Lung (tissue), 13 donors: Measurements from ENCODE around the gene CKAP5. TPM values are rescaled to one million over a fixed set of nuclear protein-coding genes. Genes with fewer than 3 reads are reported as not detected.

Source experiments
- ATAC-seq: fragments of 200-7000 bp; cut with Tn5 transposase; one replicate; pipeline ENCODE4 v1.9.1; 2020; ENCODE audit warnings: moderate number of reproducible peaks; ENCODE audit not compliant: insufficient read depth, low FRiP score
- DNase-seq, 3 donors: peaks; one replicate each; pipeline ENCODE4 v3.0.0-alpha.2; 2013 to 2017
- H3K27ac ChIP-seq, 2 donors: one replicate each; pipeline ENCODE4 v1.5.1; 2013; ENCODE audit warnings: mild to moderate bottlenecking in 2 of 2, moderate library complexity in 2 of 2, control low read depth in 1 of 2, inconsistent platforms in 1 of 2, low read depth in 1 of 2, low read length in 1 of 2
- H3K27me3 ChIP-seq, 3 donors: one replicate each; pipeline ENCODE4 v1.5.1; 2013; ENCODE audit warnings: low read length in 2 of 3; ENCODE audit not compliant: control insufficient read depth in 3 of 3, insufficient read depth in 3 of 3
- H3K36me3 ChIP-seq, 4 donors: one replicate each; pipeline ENCODE4 v1.5.1; 2013; ENCODE audit warnings: low read length in 4 of 4, mild to moderate bottlenecking in 1 of 4, moderate library complexity in 1 of 4; ENCODE audit not compliant: control insufficient read depth in 4 of 4, insufficient read depth in 4 of 4
- H3K4me1 ChIP-seq, 5 donors: one replicate each; pipeline ENCODE4 v1.5.1; 2013; ENCODE audit warnings: low read length in 5 of 5, mild to moderate bottlenecking in 2 of 5, moderate library complexity in 1 of 5; ENCODE audit not compliant: control insufficient read depth in 5 of 5, insufficient read depth in 5 of 5
- H3K4me3 ChIP-seq: one replicate; pipeline ENCODE4 v1.5.1; 2013; ENCODE audit warnings: mild to moderate bottlenecking, control low read depth, moderate library complexity
- H3K9ac ChIP-seq, 2 donors: one replicate each; pipeline ENCODE4 v1.5.1; 2013; ENCODE audit warnings: low read length in 2 of 2, control low read depth in 1 of 2; ENCODE audit not compliant: insufficient read depth in 1 of 2
- H3K9me3 ChIP-seq, 4 donors: one replicate each; pipeline ENCODE4 v1.5.1; 2013; ENCODE audit warnings: low read length in 3 of 4, mild to moderate bottlenecking in 1 of 4, moderate library complexity in 1 of 4; ENCODE audit not compliant: control insufficient read depth in 4 of 4, insufficient read depth in 3 of 4
- WGBS, 2 donors: extraction: QIAGEN DNeasy Blood & Tissue Kit; methylation state at CpG; one replicate each; pipeline ENCODE4 v1.1.7; 2013; 5-methylcytosine and 5-hydroxymethylcytosine counted together
- polyA plus RNA-seq, 2 donors: library from polyadenylated mRNA; stranded (reverse); fragments of 200-250 nt; gene quantifications; one replicate each; pipeline ENCODE4 v1.2.1, GENCODE V29; 2013
- small RNA-seq: library from RNA; depleted of rRNA; stranded (forward); fragments of <200 nt; gene quantifications from one replicate; pipeline ENCODE3, GENCODE V24; 2014; ENCODE audit warnings: low replicate concordance
- total RNA-seq, 2 donors: library from RNA; depleted of rRNA in 1 of 2; stranded (reverse); fragments of >200 nt in 1 of 2; gene quantifications; one replicate each; pipeline ENCODE4 v1.2.1, GENCODE V29; 2014 to 2021
- TF ChIP-seq, protein P1 (sequence below): IDR thresholded peaks from 2 replicates; pipeline ENCODE4 v1.5.1; 2012; ENCODE audit warnings: mild to moderate bottlenecking; ENCODE audit errors: control extremely low read depth, extremely low read depth
- donor health status: control.
- donor health status: control.
- donor health status: Bipolar disorder and iron deficiency.
- donor health status: healthy.
- donor health status: DM: yes; HTN: yes; CAD: no.

CKAP5 gene
- total and polyA plus RNA-seq, 4 donors, result 5.7 to 76.7 (median 32.2) TPM

DNA sequence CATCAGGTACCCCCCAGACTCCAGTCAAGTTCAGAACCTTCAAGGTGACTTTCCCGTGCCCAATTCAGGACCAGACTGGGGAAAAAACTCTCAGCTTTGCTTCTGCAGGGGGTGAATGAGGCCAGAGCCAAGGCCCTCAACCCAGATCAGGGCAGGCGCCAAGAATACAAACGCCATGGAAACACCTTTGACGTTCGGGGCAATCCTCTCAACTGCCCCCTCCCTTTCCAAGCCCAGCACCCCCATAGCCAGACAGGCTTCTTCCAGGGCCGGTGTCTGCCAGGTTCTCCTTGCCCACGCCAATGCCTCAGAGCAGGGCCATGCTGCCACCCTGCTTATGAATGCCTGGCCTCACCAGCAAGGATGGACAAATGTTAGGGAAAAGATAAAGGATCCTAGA, 151.5 kb downstream of the CKAP5 start:
- Histone ChIP-seq H3K4me1 (peaks cover 0 to 12% (median 4%) of the 10 kb centered on the region in 5 donors), H3K36me3 (peaks cover 0 to 41% (median 20%) of the 10 kb centered on the region in 4 donors), H3K9ac (no peak overlapping the region), H3K27ac (no peak overlapping the region), H3K27me3 (no peaks in the 10 kb centered on the region), H3K9me3 (no peaks in the 10 kb centered on the region), H3K4me3 (no peak overlapping the region)
- ATAC-seq, result no peak
- DNase-seq, result no peak
- WGBS, 2 donors, result 90 to 91% methylated on average over 7 of the region's 7 CpGs
- TF ChIP-seq, protein P1, sequence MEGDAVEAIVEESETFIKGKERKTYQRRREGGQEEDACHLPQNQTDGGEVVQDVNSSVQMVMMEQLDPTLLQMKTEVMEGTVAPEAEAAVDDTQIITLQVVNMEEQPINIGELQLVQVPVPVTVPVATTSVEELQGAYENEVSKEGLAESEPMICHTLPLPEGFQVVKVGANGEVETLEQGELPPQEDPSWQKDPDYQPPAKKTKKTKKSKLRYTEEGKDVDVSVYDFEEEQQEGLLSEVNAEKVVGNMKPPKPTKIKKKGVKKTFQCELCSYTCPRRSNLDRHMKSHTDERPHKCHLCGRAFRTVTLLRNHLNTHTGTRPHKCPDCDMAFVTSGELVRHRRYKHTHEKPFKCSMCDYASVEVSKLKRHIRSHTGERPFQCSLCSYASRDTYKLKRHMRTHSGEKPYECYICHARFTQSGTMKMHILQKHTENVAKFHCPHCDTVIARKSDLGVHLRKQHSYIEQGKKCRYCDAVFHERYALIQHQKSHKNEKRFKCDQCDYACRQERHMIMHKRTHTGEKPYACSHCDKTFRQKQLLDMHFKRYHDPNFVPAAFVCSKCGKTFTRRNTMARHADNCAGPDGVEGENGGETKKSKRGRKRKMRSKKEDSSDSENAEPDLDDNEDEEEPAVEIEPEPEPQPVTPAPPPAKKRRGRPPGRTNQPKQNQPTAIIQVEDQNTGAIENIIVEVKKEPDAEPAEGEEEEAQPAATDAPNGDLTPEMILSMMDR, result no peak

DNA sequence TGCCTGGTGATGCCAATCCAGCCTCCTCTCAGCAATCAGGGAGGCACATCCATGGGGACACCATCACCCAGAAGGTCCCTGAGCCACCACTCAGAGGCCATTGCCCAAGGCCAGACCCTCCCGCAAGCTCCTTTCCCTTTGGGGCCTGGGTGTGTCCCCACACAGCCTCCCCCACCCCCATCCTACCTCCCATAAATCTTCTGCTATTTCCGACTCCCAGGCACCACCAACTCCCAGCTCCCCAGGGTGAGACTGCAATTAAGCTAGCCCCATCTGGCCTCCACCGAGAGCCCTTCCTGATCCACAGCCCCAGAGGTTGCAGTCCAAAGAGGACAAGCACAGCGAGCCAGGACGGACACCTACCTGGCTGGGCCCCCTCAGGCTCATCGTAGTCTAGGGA, 152.0 kb downstream of the CKAP5 start:
- Histone ChIP-seq H3K36me3 (peaks cover 0 to 41% (median 22%) of the 10 kb centered on the region in 4 donors), H3K27me3 (no peaks in the 10 kb centered on the region), H3K4me1 (peaks cover 0 to 8% (median 3%) of the 10 kb centered on the region in 5 donors), H3K27ac (peak overlapping the region; percentile 13 to 61), H3K9ac (no peak overlapping the region), H3K9me3 (no peaks in the 10 kb centered on the region), H3K4me3 (no peak overlapping the region)
- DNase-seq (no peak), ATAC-seq (no peak)
- TF ChIP-seq, protein P1, result no peak
- WGBS, 2 donors, result 93 to 94% methylated on average over 6 of the region's 6 CpGs

DNA sequence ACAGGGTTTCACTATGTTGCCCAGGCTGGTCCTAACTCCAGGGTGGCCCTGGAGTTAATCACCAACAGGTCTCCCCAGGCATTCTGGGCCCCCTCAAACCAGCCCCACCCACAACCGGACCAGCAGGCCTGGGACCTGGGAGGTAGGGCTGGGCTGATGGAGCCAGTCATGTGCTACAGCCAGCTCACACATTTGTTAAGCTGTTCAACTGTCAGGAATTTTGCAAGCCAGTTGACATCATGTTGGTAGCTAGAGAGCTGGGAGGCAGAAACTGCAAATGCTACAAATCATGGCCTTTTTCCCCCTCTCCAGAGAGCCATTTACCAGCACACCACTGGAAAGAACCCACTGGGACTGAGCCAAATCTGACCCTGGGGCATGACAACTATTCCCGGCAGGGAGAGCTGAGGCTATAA, 152.5 kb downstream of the CKAP5 start:
- peak overlapping the region in 1 of 2 donors; percentile 61 for H3K27ac ChIP-seq
- TF ChIP-seq, protein P1, result no peak
- WGBS, 2 donors, result 83 to 86% methylated on average over 2 of the region's 2 CpGs
- DNase-seq, result no peak
- no peak for ATAC-seq
- H3K27me3 ChIP-seq, result no peaks in the 10 kb centered on the region
- H3K9me3 ChIP-seq, result no peaks in the 10 kb centered on the region
- H3K4me1 ChIP-seq, result peaks cover 0 to 8% (median 0%) of the 10 kb centered on the region in 5 donors
- H3K36me3 ChIP-seq, result peaks cover 0 to 42% (median 23%) of the 10 kb centered on the region in 4 donors
- H3K4me3 ChIP-seq, result no peak overlapping the region
- H3K9ac ChIP-seq, result no peak overlapping the region

Small RNA genes lying within 50 kb of the gene (small RNA-seq; reads per million reads assigned to genes)
- gene MIR5582, result not detected
- not detected for gene RF00573
- gene SNORD67, result 93.8 reads per million, percentile 98 among the genes with 10 or more reads in this experiment

Other genes with a start within 250 kb of the CKAP5 start
- 1 to 10 TPM; 2.6 to 5.2 TPM for gene HARBI1, start 229.1 kb downstream of the CKAP5 start, total RNA-seq
- 1 to 10 TPM; 1.4 to 4.5 TPM for gene HARBI1, start 229.1 kb downstream of the CKAP5 start, polyA plus RNA-seq
- gene ATG13, start 228.7 kb downstream of the CKAP5 start, total RNA-seq, result 10 to 100 TPM; 63.8 to 72.8 TPM
- 10 to 100 TPM; 29.1 to 40.9 TPM for gene ATG13, start 228.7 kb downstream of the CKAP5 start, polyA plus RNA-seq
- gene ARHGAP1, start 145.7 kb downstream of the CKAP5 start, total RNA-seq, result 10 to 100 TPM; 41.5 to 87.9 TPM
- 10 to 100 TPM; 23.3 to 31.7 TPM for gene ARHGAP1, start 145.7 kb downstream of the CKAP5 start, polyA plus RNA-seq
- 10 to 100 TPM in 1 of 2 donors, 1 to 10 TPM in 1; 3.2 to 12.7 TPM for gene ZNF408, start 145.2 kb downstream of the CKAP5 start, total RNA-seq
- gene ZNF408, start 145.2 kb downstream of the CKAP5 start, polyA plus RNA-seq, result 1 to 10 TPM; 5.8 to 7.9 TPM
- gene F2, start 127.1 kb downstream of the CKAP5 start, total RNA-seq, result under 1 TPM; 0.26 to 0.40 TPM
- under 1 TPM in 1 of 2 donors, not detected in 1; 0.01 TPM for gene F2, start 127.1 kb downstream of the CKAP5 start, polyA plus RNA-seq
- gene LRP4, start 72.3 kb upstream of the CKAP5 start, total RNA-seq, result 10 to 100 TPM in 1 of 2 donors, 1 to 10 TPM in 1; 3.3 to 30.8 TPM
- gene LRP4, start 72.3 kb upstream of the CKAP5 start, polyA plus RNA-seq, result 1 to 10 TPM; 1.0 to 2.5 TPM
- 10 to 100 TPM; 41.3 to 45.8 TPM for gene CSTPP1, start 90.5 kb upstream of the CKAP5 start, total RNA-seq
- 10 to 100 TPM; 26.0 to 27.5 TPM for gene CSTPP1, start 90.5 kb upstream of the CKAP5 start, polyA plus RNA-seq